HepG2 (cell line): Measurements from ENCODE around the gene FKBP10. TPM values are rescaled to one million over a fixed set of nuclear protein-coding genes. Genes with fewer than 3 reads are reported as not detected.

ENCODE experiments used
- CSRNP2 ChIP-seq: sonication (generic); formaldehyde crosslinking; conservative IDR thresholded peaks from 2 replicates; pipeline ENCODE4 v1.8.0; 2022; ENCODE audit warnings: low read depth, missing genetic modification reagents
- ZBTB42 ChIP-seq: sonication (generic); formaldehyde crosslinking; IDR thresholded peaks from 2 replicates; pipeline ENCODE4 v1.5.0; 2020; ENCODE audit warnings: mild to moderate bottlenecking, missing genetic modification reagents
- ZFYVE20 ChIP-seq: sonication (generic); formaldehyde crosslinking; IDR thresholded peaks from 2 replicates; pipeline ENCODE4 v1.8.0; 2023; ENCODE audit warnings: low read depth, mild to moderate bottlenecking, moderate library complexity, missing genetic modification reagents, borderline replicate concordance
- ZHX1 ChIP-seq: sonication (generic); formaldehyde crosslinking; IDR thresholded peaks from 2 replicates; pipeline ENCODE4 v1.8.1; 2022; ENCODE audit warnings: low read depth, mild to moderate bottlenecking, missing genetic modification reagents
- ZNF205 ChIP-seq: IDR thresholded peaks from 2 replicates; pipeline ENCODE4 v1.6.1; 2018; ENCODE audit warnings: missing biosample characterization, missing genetic modification reagents
- ZNF317 ChIP-seq: sonication (generic); formaldehyde crosslinking; IDR thresholded peaks from 2 replicates; pipeline ENCODE4 v1.5.0; 2020; ENCODE audit warnings: mild to moderate bottlenecking, missing genetic modification reagents
- ZNF781 ChIP-seq: sonication (generic); formaldehyde crosslinking; IDR thresholded peaks from 2 replicates; pipeline ENCODE4 v1.5.1; 2020; ENCODE audit warnings: borderline replicate concordance, mild to moderate bottlenecking, missing genetic modification reagents; ENCODE audit errors: not compliant biosample characterization
- polyA plus RNA-seq, 8 experiments: library from polyadenylated mRNA; depleted of rRNA in 3 of 8; stranded (reverse) in 7 of 8; unstranded in 1 of 8; fragments of >200 nt; fragmentation: Illumina TruSeq in 4 of 8; extraction: Trizol in 4 of 8; gene quantifications; 2 replicates each; pipeline versions ENCODE4 v1.2.1 to v1.2.3, GENCODE V29; 2011 to 2016; ENCODE audit warnings: low read depth in 4 of 8, missing spikeins in 1 of 8, mixed read lengths in 1 of 8; ENCODE audit not compliant: insufficient read depth in 1 of 8
- total RNA-seq, 5 experiments: library from RNA; depleted of rRNA; stranded (reverse); fragments of >200 nt; fragmentation: Illumina TruSeq; extraction: Trizol; gene quantifications; 2 replicates each; pipeline ENCODE4 v1.2.3, GENCODE V29; 2016; ENCODE audit warnings: low read depth in 1 of 5
- TF ChIP-seq, protein P1 (sequence below): sonication (generic); formaldehyde crosslinking; IDR thresholded peaks from 2 replicates; pipeline ENCODE4 v1.5.1; 2020; ENCODE audit warnings: mild to moderate bottlenecking, missing genetic modification reagents
- TF ChIP-seq, protein P2 (sequence below): sonication (generic); formaldehyde crosslinking; IDR thresholded peaks from 2 replicates; pipeline ENCODE4 v1.4.0; 2020; ENCODE audit warnings: missing genetic modification reagents
- TF ChIP-seq, protein P3 (sequence below): sonication (generic); formaldehyde crosslinking; IDR thresholded peaks from 2 replicates; pipeline ENCODE4 v1.5.0; 2020; ENCODE audit warnings: mild to moderate bottlenecking, missing genetic modification reagents, borderline replicate concordance

Gene FKBP10
- total and polyA plus RNA-seq, 2 of the 13 experiments (the other 11 are each of a cell fraction or from before 2014, with no cell fraction given): 149 to 573 TPM

GRCh38 chr17:41777157-41777573 lies 35.6 kb upstream of the FKBP10 start (continued):
- TF ChIP-seq CSRNP2 (CRISPR knock-in tag) (no peak), ZHX1 (no peak), ZBTB42 (CRISPR knock-in tag) (peak; percentile 70), ZNF781 (CRISPR knock-in tag) (peak; percentile 64), ZNF317 (CRISPR knock-in tag) (no peak), ZFYVE20 (CRISPR knock-in tag) (no peak), ZNF205 (peak; percentile 13; the same call in 1 of the 2 replicates)
- TF ChIP-seq, protein P1, sequence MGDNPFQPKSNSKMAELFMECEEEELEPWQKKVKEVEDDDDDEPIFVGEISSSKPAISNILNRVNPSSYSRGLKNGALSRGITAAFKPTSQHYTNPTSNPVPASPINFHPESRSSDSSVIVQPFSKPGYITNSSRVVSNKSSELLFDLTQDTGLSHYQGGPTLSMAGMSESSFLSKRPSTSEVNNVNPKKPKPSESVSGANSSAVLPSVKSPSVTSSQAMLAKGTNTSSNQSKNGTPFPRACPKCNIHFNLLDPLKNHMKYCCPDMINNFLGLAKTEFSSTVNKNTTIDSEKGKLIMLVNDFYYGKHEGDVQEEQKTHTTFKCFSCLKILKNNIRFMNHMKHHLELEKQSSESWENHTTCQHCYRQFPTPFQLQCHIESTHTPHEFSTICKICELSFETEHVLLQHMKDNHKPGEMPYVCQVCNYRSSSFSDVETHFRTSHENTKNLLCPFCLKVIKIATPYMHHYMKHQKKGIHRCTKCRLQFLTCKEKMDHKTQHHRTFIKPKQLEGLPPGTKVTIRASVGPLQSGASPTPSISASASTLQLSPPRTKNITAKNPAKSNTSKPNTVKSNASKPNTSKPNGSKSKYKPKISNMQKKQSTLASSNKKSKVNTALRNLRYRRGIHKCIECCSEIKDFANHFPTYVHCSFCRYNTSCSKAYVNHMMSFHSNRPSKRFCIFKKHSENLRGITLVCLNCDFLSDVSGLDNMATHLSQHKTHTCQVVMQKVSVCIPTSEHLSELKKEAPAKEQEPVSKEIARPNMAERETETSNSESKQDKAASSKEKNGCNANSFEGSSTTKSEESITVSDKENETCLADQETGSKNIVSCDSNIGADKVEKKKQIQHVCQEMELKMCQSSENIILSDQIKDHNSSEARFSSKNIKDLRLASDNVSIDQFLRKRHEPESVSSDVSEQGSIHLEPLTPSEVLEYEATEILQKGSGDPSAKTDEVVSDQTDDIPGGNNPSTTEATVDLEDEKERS (CRISPR knock-in tag): 0 out of 2 replicates have a peak, but pooled peaks have one; percentile 13
- TF ChIP-seq, protein P2, sequence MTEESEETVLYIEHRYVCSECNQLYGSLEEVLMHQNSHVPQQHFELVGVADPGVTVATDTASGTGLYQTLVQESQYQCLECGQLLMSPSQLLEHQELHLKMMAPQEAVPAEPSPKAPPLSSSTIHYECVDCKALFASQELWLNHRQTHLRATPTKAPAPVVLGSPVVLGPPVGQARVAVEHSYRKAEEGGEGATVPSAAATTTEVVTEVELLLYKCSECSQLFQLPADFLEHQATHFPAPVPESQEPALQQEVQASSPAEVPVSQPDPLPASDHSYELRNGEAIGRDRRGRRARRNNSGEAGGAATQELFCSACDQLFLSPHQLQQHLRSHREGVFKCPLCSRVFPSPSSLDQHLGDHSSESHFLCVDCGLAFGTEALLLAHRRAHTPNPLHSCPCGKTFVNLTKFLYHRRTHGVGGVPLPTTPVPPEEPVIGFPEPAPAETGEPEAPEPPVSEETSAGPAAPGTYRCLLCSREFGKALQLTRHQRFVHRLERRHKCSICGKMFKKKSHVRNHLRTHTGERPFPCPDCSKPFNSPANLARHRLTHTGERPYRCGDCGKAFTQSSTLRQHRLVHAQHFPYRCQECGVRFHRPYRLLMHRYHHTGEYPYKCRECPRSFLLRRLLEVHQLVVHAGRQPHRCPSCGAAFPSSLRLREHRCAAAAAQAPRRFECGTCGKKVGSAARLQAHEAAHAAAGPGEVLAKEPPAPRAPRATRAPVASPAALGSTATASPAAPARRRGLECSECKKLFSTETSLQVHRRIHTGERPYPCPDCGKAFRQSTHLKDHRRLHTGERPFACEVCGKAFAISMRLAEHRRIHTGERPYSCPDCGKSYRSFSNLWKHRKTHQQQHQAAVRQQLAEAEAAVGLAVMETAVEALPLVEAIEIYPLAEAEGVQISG (CRISPR knock-in tag): peak; percentile 48
- TF ChIP-seq, protein P3, sequence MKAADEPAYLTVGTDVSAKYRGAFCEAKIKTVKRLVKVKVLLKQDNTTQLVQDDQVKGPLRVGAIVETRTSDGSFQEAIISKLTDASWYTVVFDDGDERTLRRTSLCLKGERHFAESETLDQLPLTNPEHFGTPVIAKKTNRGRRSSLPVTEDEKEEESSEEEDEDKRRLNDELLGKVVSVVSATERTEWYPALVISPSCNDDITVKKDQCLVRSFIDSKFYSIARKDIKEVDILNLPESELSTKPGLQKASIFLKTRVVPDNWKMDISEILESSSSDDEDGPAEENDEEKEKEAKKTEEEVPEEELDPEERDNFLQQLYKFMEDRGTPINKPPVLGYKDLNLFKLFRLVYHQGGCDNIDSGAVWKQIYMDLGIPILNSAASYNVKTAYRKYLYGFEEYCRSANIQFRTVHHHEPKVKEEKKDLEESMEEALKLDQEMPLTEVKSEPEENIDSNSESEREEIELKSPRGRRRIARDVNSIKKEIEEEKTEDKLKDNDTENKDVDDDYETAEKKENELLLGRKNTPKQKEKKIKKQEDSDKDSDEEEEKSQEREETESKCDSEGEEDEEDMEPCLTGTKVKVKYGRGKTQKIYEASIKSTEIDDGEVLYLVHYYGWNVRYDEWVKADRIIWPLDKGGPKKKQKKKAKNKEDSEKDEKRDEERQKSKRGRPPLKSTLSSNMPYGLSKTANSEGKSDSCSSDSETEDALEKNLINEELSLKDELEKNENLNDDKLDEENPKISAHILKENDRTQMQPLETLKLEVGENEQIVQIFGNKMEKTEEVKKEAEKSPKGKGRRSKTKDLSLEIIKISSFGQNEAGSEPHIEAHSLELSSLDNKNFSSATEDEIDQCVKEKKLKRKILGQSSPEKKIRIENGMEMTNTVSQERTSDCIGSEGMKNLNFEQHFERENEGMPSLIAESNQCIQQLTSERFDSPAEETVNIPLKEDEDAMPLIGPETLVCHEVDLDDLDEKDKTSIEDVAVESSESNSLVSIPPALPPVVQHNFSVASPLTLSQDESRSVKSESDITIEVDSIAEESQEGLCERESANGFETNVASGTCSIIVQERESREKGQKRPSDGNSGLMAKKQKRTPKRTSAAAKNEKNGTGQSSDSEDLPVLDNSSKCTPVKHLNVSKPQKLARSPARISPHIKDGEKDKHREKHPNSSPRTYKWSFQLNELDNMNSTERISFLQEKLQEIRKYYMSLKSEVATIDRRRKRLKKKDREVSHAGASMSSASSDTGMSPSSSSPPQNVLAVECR: 0 out of 2 replicates have a peak, but pooled peaks have one; percentile 24
